ENCODE data around the gene PTPRT. TPM values are rescaled to one million over a fixed set of nuclear protein-coding genes. Genes with fewer than 3 reads are reported as not detected.
"Not testable (repeated sequence)": the region's sequence is repeated elsewhere in the genome, so short reads cannot be mapped to it uniquely, and the experiment has no call there.

Gene PTPRT
- total and polyA plus RNA-seq, 4 donors, result 10.7 to 46.1 (median 32.0) TPM

DNA sequence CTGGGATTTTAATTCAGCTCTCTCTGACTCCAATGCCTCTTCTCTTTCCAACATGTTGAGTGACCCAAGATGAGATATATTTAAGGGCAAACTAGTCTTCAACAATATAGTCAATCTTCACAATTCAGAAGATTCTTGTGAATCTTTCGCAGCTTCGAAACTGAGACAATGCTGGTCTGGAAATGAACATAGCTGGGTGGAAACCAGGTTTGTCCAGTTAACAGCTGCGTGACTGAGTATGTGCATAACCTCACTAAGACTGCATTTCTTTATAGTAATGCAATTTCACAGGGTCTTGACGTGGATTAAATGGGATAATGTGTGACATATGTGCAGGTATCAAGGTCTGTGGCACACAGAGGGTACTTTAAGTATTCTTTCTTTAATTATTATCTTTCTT, 18.9 kb downstream of the PTPRT start:
- WGBS (ENCODE audit: insufficient coverage), result no CpG with 5 or more reads among the region's 4 CpGs
- Histone ChIP-seq H3K4me1 (ENCODE audit: control insufficient read depth, insufficient read depth, low read length) (no peaks in the 10 kb centered on the region), H3K36me3 (ENCODE audit: control insufficient read depth, insufficient read depth, low read length) (no peaks in the 10 kb centered on the region), H3K4me3 (ENCODE audit: low read depth, low read length) (no peak overlapping the region), H3K27me3 (ENCODE audit: control insufficient read depth, insufficient read depth, low read length) (no peaks in the 10 kb centered on the region), H3K9me3 (ENCODE audit: control insufficient read depth, insufficient read depth, low read length) (no peaks in the 10 kb centered on the region), H3K27ac (ENCODE audit: low read depth, low read length) (no peak overlapping the region)
- DNase-seq (ENCODE audit: low read depth in 4 of 6, low spot score in 6 of 6), result no peak

DNA sequence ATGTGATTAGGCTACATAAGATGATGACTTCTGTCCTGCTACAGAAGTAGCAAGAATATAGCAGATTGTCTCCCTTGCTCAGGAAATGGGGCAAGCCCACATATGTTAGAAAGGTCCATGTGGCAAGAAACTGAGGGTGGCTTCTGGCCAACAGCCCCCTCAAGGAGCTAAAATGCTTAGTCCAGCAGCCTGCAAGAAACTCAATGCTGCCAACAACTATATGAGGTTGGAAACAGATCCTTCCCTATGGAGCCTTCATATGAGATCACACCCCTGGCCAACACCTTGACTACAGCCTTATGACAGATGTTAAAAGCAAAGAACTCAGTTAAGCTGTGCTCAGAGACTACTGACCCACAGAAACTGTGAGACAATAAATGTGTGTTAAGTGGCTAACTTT, 22.1 kb downstream of the PTPRT start:
- H3K4me1 ChIP-seq (ENCODE audit: control insufficient read depth, insufficient read depth, low read length), result no peaks in the 10 kb centered on the region
- no peak overlapping the region for H3K4me3 ChIP-seq (ENCODE audit: low read depth, low read length)
- no peaks in the 10 kb centered on the region for H3K27me3 ChIP-seq (ENCODE audit: control insufficient read depth, insufficient read depth, low read length)
- H3K27ac ChIP-seq (ENCODE audit: low read depth, low read length), result no peak overlapping the region
- H3K36me3 ChIP-seq (ENCODE audit: control insufficient read depth, insufficient read depth, low read length), result no peaks in the 10 kb centered on the region
- no peaks in the 10 kb centered on the region for H3K9me3 ChIP-seq (ENCODE audit: control insufficient read depth, insufficient read depth, low read length)
- no peak for DNase-seq (ENCODE audit: low read depth in 4 of 6, low spot score in 6 of 6)

DNA sequence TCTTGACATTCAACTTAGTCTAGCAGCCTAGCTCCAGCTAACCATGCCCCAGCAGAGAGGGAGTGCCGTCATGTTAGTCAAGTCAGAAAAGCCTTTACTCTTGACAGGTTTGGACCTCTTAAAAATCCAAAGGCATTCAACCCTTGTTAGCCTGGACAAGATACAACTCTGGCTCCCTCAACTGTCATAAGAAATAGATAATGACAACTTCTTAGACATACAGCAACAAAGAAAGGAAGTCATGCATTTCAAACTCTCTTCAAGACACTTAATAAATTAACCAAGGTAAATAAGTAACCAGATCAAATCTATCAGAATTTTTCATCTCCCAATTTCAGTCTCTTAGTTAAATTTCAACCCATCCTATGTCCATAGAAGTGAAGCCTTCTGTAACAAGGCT, 22.7 kb downstream of the PTPRT start:
- Histone ChIP-seq H3K4me1 (ENCODE audit: control insufficient read depth, insufficient read depth, low read length) (no peaks in the 10 kb centered on the region), H3K9me3 (ENCODE audit: control insufficient read depth, insufficient read depth, low read length) (no peaks in the 10 kb centered on the region), H3K27me3 (ENCODE audit: control insufficient read depth, insufficient read depth, low read length) (no peaks in the 10 kb centered on the region), H3K27ac (ENCODE audit: low read depth, low read length) (no peak overlapping the region), H3K4me3 (ENCODE audit: low read depth, low read length) (no peak overlapping the region), H3K36me3 (ENCODE audit: control insufficient read depth, insufficient read depth, low read length) (no peaks in the 10 kb centered on the region)
- DNase-seq (ENCODE audit: low read depth in 4 of 6, low spot score in 6 of 6), result no peak
- WGBS (ENCODE audit: insufficient coverage), result 100% methylated on average over 1 of the region's 1 CpG

GRCh38 chr20:43165611-43166010, 24.1 kb downstream of the PTPRT start:
- Histone ChIP-seq H3K27me3 (ENCODE audit: control insufficient read depth, insufficient read depth, low read length) (no peaks in the 10 kb centered on the region), H3K4me1 (ENCODE audit: control insufficient read depth, insufficient read depth, low read length) (peaks cover 8% of the 10 kb centered on the region), H3K4me3 (ENCODE audit: low read depth, low read length) (no peak overlapping the region), H3K27ac (ENCODE audit: low read depth, low read length) (no peak overlapping the region), H3K9me3 (ENCODE audit: control insufficient read depth, insufficient read depth, low read length) (no peaks in the 10 kb centered on the region), H3K36me3 (ENCODE audit: control insufficient read depth, insufficient read depth, low read length) (no peaks in the 10 kb centered on the region)
- 100% methylated on average over 3 of the region's 6 CpGs for WGBS (ENCODE audit: insufficient coverage)
- no peak for DNase-seq (ENCODE audit: low read depth in 4 of 6, low spot score in 6 of 6)

DNA sequence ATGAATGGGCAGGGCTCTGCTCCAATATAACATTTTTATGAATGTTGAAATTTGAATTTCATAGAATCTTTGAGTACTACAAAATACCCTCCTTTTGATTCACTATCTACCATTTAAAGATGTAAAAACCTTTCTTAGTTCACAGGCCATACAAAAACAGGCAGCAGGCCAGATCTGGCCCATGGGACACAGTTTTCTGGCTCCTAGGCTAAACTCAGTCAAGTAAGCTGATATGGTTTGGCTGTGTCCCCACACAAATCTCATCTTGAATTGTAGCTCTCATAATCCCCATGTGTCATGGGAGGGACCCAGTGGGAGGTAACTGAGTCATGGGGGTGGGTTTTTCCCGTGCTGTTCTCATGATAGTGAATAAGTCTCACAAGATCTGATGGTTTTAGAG, 25.0 kb downstream of the PTPRT start:
- H3K4me3 ChIP-seq (ENCODE audit: low read depth, low read length); H3K9me3 ChIP-seq (ENCODE audit: control insufficient read depth, insufficient read depth, low read length); H3K27me3 ChIP-seq (ENCODE audit: control insufficient read depth, insufficient read depth, low read length); H3K36me3 ChIP-seq (ENCODE audit: control insufficient read depth, insufficient read depth, low read length); DNase-seq (ENCODE audit: low read depth in 4 of 6, low spot score in 6 of 6); H3K27ac ChIP-seq (ENCODE audit: low read depth, low read length): not testable (repeated sequence)
- no CpG with 5 or more reads among the region's 1 CpG for WGBS (ENCODE audit: insufficient coverage)
- H3K4me1 ChIP-seq (ENCODE audit: control insufficient read depth, insufficient read depth, low read length), result peaks cover 13% of the 10 kb centered on the region

- no CpG with 5 or more reads among the region's 6 CpGs for whole genome bisulfite sequencing (ENCODE audit: insufficient coverage)
- H3K4me3 ChIP-seq (ENCODE audit: low read depth, low read length), result no peak overlapping the region
- DNase-seq (ENCODE audit: low read depth in 4 of 6, low spot score in 6 of 6), result peak in 2 of 6 donors; percentile 49 to 89
Observed at GRCh38 chr20:43161716-43162115, 28.0 kb downstream of the PTPRT start.

DNA sequence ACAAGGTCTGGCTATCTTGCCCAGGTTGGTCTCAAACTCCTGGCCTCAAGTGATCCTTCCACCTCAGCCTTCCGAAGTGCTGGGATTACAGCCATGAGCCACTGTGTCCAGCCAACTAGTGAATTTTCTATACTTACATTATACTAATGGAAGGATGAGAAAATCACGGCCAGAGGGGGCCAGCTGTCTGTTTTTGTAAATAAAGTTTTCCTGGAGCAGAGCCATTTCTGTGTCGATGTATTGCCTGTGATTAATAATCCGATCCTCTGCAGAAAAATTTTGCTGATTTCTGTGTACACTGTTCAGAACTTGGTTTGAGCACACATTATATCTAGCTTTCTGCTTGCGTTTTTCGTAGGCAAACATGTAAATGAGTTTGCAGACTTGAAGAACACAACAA, 28.8 kb downstream of the PTPRT start:
- H3K27ac ChIP-seq (ENCODE audit: low read depth, low read length), result peak overlapping the region; percentile 13
- no CpG with 5 or more reads among the region's 6 CpGs for WGBS (ENCODE audit: insufficient coverage)
- H3K27me3 ChIP-seq (ENCODE audit: control insufficient read depth, insufficient read depth, low read length), result no peaks in the 10 kb centered on the region
- no peaks in the 10 kb centered on the region for H3K9me3 ChIP-seq (ENCODE audit: control insufficient read depth, insufficient read depth, low read length)
- H3K4me1 ChIP-seq (ENCODE audit: control insufficient read depth, insufficient read depth, low read length), result peaks cover 25% of the 10 kb centered on the region
- H3K36me3 ChIP-seq (ENCODE audit: control insufficient read depth, insufficient read depth, low read length), result no peaks in the 10 kb centered on the region
- no peak overlapping the region for H3K4me3 ChIP-seq (ENCODE audit: low read depth, low read length)
- peak in 1 of 6 donors; percentile 53 for DNase-seq (ENCODE audit: low read depth in 4 of 6, low spot score in 6 of 6)

More at GRCh38 chr20:43161716-43162115, 28.0 kb downstream of the PTPRT start:
- Histone ChIP-seq H3K9me3 (ENCODE audit: control insufficient read depth, insufficient read depth, low read length) (no peaks in the 10 kb centered on the region), H3K36me3 (ENCODE audit: control insufficient read depth, insufficient read depth, low read length) (no peaks in the 10 kb centered on the region), H3K27ac (ENCODE audit: low read depth, low read length) (no peak overlapping the region), H3K4me1 (ENCODE audit: control insufficient read depth, insufficient read depth, low read length) (peaks cover 25% of the 10 kb centered on the region), H3K27me3 (ENCODE audit: control insufficient read depth, insufficient read depth, low read length) (no peaks in the 10 kb centered on the region)

DNA sequence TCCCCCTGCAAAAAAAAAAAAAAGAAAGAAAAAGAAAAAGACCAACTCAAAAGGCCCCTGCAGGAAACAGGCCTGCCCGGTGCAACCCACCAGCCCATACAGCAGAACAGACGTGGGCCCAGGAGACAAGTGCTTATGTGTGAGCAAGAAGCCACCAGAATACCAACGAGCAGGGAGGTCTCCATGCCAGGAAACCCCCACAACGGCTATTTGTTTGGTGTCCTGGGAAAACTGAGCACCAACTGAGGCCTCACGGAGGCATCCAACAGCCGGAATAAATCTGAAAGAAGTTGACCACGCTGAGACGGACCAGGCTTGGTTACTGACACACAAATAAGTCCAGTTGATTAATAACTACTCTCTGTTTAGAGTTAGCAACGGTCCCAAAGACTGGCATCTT, 29.7 kb downstream of the PTPRT start:
- H3K9me3 ChIP-seq (ENCODE audit: control insufficient read depth, insufficient read depth, low read length), result no peaks in the 10 kb centered on the region
- H3K4me3 ChIP-seq (ENCODE audit: low read depth, low read length), result no peak overlapping the region
- DNase-seq (ENCODE audit: low read depth in 4 of 6, low spot score in 6 of 6), result peak; percentile 57 to 92 (median 79)
- H3K36me3 ChIP-seq (ENCODE audit: control insufficient read depth, insufficient read depth, low read length), result no peaks in the 10 kb centered on the region
- no peaks in the 10 kb centered on the region for H3K27me3 ChIP-seq (ENCODE audit: control insufficient read depth, insufficient read depth, low read length)
- H3K4me1 ChIP-seq (ENCODE audit: control insufficient read depth, insufficient read depth, low read length), result peaks cover 25% of the 10 kb centered on the region
- peak overlapping the region; percentile 49 for H3K27ac ChIP-seq (ENCODE audit: low read depth, low read length)
- 58% methylated on average over 4 of the region's 9 CpGs for WGBS (ENCODE audit: insufficient coverage)

DNA sequence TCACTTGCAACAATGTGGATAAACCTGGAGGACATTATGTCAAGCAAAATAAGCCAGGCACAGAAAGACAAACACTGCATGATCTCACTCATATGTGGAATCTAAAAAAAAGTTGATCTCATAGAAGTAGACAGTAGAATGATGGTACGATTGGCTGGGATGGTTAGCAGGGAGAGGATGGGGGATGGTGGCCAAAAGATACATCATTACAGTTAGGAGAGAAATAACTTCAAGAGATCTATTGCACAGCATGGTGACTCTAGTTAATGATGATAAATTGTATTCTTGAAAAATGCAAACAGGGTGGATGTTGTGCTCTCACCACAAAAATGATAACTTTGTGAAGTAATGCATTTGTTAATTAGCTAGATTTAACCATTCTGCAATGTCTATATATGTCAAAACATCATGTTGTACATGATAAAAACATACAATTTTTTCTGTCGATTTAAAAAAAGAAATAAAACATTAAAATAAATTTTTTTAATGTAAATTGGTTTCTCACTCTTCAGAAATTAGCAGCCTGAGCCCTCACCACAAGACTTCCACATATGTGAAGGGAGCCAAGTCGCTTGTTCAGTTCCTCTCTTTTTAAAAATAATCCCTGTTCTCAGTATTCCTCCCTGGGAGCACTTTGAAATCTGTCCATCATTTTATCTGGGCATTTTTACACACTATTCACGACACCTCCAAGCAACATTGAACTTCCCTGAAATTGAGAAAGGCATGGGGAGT, 34.2 kb downstream of the PTPRT start:
- no peaks in the 10 kb centered on the region for H3K36me3 ChIP-seq (ENCODE audit: control insufficient read depth, insufficient read depth, low read length)
- H3K9me3 ChIP-seq (ENCODE audit: control insufficient read depth, insufficient read depth, low read length), result no peaks in the 10 kb centered on the region
- H3K4me1 ChIP-seq (ENCODE audit: control insufficient read depth, insufficient read depth, low read length), result peaks cover 17% of the 10 kb centered on the region
- no peak overlapping the region for H3K4me3 ChIP-seq (ENCODE audit: low read depth, low read length)
- no peaks in the 10 kb centered on the region for H3K27me3 ChIP-seq (ENCODE audit: control insufficient read depth, insufficient read depth, low read length)
- peak in 1 of 6 donors; percentile 63 for DNase-seq (ENCODE audit: low read depth in 4 of 6, low spot score in 6 of 6)
- 75% methylated on average over 2 of the region's 4 CpGs for WGBS (ENCODE audit: insufficient coverage)
- H3K27ac ChIP-seq (ENCODE audit: low read depth, low read length), result no peak overlapping the region

DNA sequence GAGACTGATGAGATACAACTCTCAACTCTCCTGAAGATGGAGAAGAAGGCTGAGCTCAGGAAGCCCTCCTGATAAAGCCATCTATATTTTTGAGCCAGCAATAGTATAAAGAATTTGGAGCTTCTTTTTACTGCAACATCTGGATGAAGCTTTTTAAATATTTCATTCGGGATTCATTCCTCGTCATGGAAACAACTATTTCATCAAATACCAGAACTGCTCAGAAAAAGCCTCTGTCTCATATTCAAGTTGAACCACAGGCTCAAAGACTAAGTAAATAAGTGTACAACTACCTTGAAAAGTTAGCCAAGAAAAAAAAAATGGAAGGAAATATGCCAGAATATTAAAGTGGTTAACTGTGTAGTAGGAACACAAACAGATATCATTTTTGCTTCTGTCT, 37.8 kb downstream of the PTPRT start:
- peak in 1 of 6 donors; percentile 43 for DNase-seq (ENCODE audit: low read depth in 4 of 6, low spot score in 6 of 6)
- no peaks in the 10 kb centered on the region for H3K36me3 ChIP-seq (ENCODE audit: control insufficient read depth, insufficient read depth, low read length)
- WGBS (ENCODE audit: insufficient coverage), result no CpG with 5 or more reads among the region's 2 CpGs

More for the DNA sequence above, 37.8 kb downstream of the PTPRT start:
- Histone ChIP-seq H3K27me3 (ENCODE audit: control insufficient read depth, insufficient read depth, low read length) (no peaks in the 10 kb centered on the region), H3K4me3 (ENCODE audit: low read depth, low read length) (no peak overlapping the region), H3K4me1 (ENCODE audit: control insufficient read depth, insufficient read depth, low read length) (peaks cover under 1% of the 10 kb centered on the region), H3K27ac (ENCODE audit: low read depth, low read length) (no peak overlapping the region), H3K9me3 (ENCODE audit: control insufficient read depth, insufficient read depth, low read length) (no peaks in the 10 kb centered on the region)

Data from spinal cord (tissue), 10 donors.